DLD1 (cell line): ENCODE data around the gene KLRK1.
"Not testable (repeated sequence)": the region's sequence is repeated elsewhere in the genome, so short reads cannot be mapped to it uniquely, and the experiment has no call there.

Experiments used
- in situ Hi-C: cut with HindIII; loops from 2 replicates; pipeline ENCODE4 v1.10.0; 2017; ENCODE audit warnings: low sequenced_read_pairs

The KLRK1 gene

DNA sequence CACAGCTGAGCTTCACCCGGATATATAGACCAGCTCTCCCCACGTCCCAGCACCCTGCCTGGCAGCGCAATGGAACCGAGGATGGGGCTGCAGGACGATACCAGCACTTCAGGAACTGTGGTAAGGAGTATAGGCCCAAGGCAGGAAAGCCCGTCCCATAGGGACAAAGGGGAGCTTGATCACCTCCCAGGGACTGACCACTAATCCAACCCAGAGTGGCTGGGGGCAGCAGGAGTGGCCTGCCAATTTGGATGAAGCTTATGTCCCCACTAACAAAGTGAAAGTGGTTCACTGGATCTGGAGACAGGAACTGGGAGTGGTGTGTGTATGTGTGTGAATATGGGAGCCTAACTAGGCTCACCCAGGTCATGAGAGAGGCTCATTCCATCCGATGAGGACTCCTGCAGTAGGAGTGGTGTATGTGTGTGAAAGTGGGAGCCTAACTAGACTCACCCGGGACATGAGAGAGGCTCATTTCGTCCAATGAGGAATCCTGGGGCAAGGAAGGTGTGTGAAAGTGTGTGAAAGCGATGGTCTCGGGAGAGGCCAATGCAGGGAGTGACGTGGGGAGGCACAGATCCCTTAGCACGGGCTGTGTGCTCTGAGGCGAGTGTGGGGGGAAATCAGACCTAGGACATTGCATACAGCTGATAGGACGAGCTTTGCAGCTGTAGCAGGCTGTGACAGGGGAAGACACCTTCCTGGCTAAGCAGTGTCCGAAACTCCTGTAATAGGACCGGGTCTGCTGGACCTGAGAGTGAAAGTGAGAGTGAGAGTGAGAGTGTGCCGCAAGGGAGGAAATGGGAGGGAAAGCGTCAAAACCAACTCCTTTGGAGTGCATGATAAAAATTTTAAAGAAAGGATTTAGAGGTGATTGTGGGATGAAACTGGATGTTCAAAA lies 25.7 kb downstream of the KLRK1 start:
- in situ Hi-C loops = loop anchor here (10.0 to 25.0 kb wide), 2 partner anchors 98 to 199 kb away; partner anchors contain the start of gene KLRC1

GRCh38 chr12:10363658-10363913 lies 26.3 kb downstream of the KLRK1 start:
- in situ Hi-C loops = loop anchor here (10.0 to 25.0 kb wide), 2 partner anchors 99 to 199 kb away; partner anchors contain the start of gene KLRC1

- in situ Hi-C loops = loop anchor here (10.0 to 25.0 kb wide), 2 partner anchors 99 to 198 kb away; partner anchors contain the start of gene KLRC1
These were observed 26.8 kb downstream of the KLRK1 start for GRCh38 chr12:10362828-10363657.

GRCh38 chr12:10362325-10362724 lies 27.5 kb downstream of the KLRK1 start:
- in situ Hi-C loops = loop anchor here (10.0 to 25.0 kb wide), 2 partner anchors 100 to 198 kb away; partner anchors contain the start of gene KLRC1

DNA sequence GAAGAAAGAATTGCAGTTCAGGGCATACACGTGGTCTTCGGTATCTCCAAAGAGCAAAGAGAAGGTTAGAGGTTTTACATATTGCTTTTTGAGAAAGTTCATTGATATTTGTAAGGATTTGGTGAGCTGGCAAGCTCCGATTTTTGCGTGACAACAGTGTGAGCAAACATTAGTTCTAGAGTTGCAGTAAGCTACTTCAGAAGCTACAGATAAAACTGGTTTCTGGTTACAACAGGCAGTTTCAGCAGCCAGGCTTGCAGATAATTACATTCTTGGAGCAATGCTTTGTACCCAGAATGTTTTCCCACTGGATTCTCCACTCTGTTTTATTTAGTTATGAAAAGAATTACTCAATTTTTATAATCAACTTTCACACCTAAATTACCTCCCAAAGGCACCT lies 28.2 kb downstream of the KLRK1 start:
- in situ Hi-C loops = loop anchor here (10.0 to 25.0 kb wide), 2 partner anchors 101 to 197 kb away; partner anchors contain the start of gene KLRC1

GRCh38 chr12:10361084-10361483 lies 28.8 kb downstream of the KLRK1 start:
- in situ Hi-C loops = loop anchor here (10.0 to 25.0 kb wide), 2 partner anchors 101 to 196 kb away; partner anchors contain the start of gene KLRC1

GRCh38 chr12:10358969-10359368 lies 30.9 kb downstream of the KLRK1 start:
- in situ Hi-C loops = loop anchor here (25.0 kb wide), 1 partner anchor 103 kb away; the partner anchor contains the start of gene KLRC1

DNA sequence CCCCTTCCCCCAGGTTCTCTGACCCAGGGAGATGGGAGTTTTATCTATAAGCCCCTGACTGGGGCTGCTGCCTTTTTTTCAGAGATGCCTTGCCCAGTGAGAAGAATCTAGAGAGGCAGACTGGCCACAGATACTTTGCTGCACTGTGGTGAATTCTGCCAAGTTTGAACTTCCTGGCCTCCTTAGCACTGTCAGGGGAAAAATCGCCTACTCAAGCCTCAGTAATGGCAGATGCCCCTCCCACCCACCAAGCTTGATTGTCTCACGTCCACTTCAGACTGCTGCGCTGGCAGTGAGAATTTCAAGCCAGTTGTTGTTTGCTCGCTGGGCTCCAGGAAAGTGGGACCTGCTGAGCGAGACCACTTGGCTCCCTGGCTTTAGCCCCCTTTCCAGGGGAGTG lies 31.7 kb downstream of the KLRK1 start:
- in situ Hi-C loops = loop anchor here (25.0 kb wide), 1 partner anchor 104 kb away; the partner anchor contains the start of gene KLRC1

DNA sequence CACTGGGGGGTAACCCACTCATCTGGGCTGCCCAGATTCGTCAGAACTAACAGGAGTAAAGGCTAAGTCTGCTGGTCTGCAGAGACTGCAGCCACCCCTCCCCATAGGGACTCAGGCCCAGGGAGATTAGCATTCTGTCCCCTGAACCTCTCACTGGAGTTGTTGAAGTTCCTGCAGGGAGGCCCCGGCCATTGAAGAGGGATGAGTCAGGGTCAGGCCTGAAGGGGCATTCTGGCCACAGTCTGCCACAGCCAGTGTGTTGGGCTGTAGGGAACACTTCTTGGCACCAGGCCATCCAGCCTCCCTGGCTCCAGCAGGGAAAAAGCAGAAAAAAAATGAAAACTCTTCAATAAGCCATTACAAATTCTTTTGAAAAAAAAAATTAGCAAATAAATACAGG lies 35.3 kb downstream of the KLRK1 start:
- in situ Hi-C loops = loop anchor here (25.0 kb wide), 1 partner anchor 108 kb away; the partner anchor contains the start of gene KLRC1

DNA sequence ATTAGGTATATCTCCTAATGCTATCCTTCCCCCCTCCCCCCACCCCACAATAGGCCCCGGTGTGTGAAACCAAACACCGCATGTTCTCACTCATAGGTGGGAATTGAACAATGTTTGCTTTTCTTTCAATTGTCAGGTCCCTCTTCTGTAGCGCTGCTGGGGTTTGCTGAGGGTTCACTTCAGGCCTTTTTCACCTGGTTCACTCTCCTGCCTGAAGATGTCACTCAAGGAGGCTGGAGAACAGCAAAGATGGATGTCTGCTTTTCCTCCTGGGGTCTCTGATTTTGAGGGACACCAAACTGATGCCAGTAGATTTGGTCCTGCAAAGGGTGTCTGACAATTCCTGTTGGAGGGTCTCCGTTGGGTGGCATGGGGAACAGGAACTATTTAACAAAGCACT lies 35.8 kb downstream of the KLRK1 start:
- in situ Hi-C loops = loop anchor here (25.0 kb wide), 1 partner anchor 108 kb away; the partner anchor contains the start of gene KLRC1

DNA sequence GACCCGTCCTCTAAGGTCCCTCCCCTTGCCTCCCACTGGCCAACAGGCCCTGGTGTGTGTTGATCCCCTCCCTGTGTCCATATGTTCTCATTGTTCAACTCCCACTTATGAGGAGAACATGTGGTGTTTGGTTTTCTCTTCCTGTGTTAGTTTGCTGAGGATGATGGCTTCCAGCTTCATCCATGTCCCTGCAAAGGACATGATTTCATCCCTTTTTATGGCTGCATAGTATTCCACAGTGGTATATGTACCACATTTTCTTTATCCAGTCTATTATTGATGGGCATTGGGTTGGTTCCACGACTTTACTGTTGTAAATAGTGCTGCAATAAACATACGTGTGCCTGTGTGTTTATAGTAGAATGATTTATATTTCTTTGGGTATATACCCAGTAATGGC lies 38.4 kb downstream of the KLRK1 start:
- in situ Hi-C loops = loop anchor here (25.0 kb wide), 1 partner anchor 111 kb away; the partner anchor contains the start of gene KLRC1

GRCh38 chr12:10341892-10342509 lies 47.8 kb downstream of the KLRK1 start:
- in situ Hi-C loops = no loop called here

- in situ Hi-C loops = not testable (repeated sequence)
These were observed 48.9 kb downstream of the KLRK1 start for GRCh38 chr12:10340946-10341345.

DNA sequence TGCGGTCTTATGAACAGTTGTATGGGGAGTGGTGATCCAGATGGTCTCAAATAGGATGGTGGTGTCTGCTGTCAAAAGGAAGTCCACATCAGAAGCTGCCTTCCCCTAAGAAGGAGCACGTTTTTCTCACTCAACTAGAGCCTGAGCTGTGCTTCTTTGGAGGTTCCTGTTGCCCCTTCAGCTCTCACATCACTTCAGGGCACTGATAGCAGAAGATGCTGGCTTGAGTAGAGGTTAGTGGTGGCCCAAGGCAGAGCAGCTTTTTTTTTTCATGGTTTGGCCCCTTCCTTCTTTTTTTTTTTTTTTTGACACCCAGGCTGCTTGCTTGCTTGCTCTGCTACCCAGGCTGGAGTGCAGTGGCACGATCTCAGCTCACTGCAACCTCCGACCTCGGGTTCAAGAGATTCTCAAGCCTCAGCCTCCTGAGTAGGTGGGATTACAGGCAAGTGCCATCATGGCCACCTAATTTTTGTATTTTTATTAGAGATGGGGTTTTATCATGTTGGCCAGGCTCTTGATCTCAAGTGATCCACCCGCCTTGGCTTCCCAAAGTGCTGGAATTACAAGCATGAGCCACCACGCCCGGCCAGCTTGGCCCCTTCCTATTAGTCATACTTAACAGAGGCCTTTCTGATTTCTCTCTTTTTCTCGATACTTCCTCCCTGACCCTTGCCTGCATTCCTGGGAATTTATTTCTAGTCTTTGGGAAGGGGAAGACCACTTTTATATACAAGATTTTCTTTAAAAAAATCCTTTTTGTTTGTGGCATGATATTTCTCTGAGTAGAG lies 50.6 kb downstream of the KLRK1 start:
- in situ Hi-C loops = no loop called here

DNA sequence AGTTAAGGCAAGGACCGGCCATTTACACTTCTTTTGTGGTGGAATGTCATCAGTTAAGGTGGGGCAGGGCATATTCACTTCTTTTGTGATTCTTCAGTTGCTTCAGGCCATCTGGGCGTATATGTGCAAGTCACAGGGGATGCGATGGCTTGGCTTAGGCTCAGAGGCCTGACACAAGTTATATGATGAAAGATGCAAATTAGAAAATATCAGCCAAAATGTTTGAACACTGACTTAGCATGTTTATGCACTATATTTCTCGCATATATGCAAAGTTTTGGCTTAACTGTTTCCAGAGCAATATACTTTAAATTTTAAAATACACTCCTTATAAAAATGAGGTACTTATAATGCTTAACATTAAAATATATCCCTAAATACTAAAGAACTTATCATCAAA lies 51.4 kb downstream of the KLRK1 start:
- in situ Hi-C loops = not testable (repeated sequence)

- in situ Hi-C loops = not testable (repeated sequence)
These were observed 53.6 kb downstream of the KLRK1 start for GRCh38 chr12:10336196-10336595.

- in situ Hi-C loops = no loop called here
These were observed 58.1 kb downstream of the KLRK1 start for GRCh38 chr12:10331642-10332239.

DNA sequence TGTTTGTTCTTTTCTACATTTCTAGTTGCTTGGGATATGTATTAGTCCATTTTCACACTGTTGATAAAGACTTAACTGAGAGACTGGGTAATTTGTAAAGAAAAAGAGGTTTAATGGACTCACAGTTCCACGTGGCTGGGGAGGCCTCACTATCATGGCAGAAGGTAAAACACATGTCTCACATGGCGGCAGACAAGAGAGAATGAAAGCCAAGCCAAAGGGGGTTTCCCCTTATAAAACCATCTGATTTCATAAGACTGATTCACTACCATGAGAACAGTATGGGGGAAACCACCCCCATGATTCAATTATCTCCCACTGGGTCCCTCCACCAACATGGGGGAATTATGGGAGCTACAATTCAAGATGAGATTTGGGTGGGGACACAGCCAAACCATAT lies 61.1 kb downstream of the KLRK1 start:
- in situ Hi-C loops = not testable (repeated sequence)
